ENCODE data around the gene OCA2. TPM values are rescaled to one million over a fixed set of nuclear protein-coding genes. Genes with fewer than 3 reads are reported as not detected.

OCA2 gene
- total RNA-seq, 1 donor from 2014 or later = 1.2 TPM

DNA sequence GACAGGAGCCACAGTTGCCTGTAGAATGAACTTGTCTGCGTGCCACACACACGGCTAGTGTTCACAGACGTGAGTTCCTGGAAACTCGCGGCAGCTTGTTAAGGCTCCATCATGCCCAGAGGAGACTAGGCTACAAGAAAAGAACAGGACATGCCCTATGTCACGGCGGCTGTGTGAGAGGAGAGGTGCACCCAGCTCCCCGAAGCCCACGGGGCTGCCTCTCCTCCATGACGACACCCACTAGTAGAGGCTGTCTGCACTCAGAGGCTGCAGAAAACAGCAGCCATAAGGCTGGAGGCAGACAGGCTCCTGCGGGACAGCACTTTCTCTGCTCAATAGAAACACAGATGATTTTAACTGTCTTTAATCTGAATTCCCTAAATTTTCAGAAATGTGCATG lies 19.0 kb upstream of the OCA2 start:
- DNase-seq (ENCODE audit: extremely low spot score, unreplicated experiment) = no peak
- H3K36me3 Mint-ChIP-seq (ENCODE audit: unreplicated experiment) = peaks cover 52% of the 10 kb centered on the region
- H3K4me3 Mint-ChIP-seq (ENCODE audit: unreplicated experiment) = no peak overlapping the region
- peaks cover 3% of the 10 kb centered on the region for H3K4me1 Mint-ChIP-seq (ENCODE audit: unreplicated experiment)
- TF ChIP-seq, protein P1, sequence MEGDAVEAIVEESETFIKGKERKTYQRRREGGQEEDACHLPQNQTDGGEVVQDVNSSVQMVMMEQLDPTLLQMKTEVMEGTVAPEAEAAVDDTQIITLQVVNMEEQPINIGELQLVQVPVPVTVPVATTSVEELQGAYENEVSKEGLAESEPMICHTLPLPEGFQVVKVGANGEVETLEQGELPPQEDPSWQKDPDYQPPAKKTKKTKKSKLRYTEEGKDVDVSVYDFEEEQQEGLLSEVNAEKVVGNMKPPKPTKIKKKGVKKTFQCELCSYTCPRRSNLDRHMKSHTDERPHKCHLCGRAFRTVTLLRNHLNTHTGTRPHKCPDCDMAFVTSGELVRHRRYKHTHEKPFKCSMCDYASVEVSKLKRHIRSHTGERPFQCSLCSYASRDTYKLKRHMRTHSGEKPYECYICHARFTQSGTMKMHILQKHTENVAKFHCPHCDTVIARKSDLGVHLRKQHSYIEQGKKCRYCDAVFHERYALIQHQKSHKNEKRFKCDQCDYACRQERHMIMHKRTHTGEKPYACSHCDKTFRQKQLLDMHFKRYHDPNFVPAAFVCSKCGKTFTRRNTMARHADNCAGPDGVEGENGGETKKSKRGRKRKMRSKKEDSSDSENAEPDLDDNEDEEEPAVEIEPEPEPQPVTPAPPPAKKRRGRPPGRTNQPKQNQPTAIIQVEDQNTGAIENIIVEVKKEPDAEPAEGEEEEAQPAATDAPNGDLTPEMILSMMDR (IDR thresholded peaks at IDR 0.05) = no peak
- no peaks in the 10 kb centered on the region for H3K9me3 Mint-ChIP-seq (ENCODE audit: unreplicated experiment)
- no peak overlapping the region for H3K27ac Mint-ChIP-seq (ENCODE audit: unreplicated experiment)
- no peaks in the 10 kb centered on the region for H3K27me3 Mint-ChIP-seq (ENCODE audit: unreplicated experiment)

DNA sequence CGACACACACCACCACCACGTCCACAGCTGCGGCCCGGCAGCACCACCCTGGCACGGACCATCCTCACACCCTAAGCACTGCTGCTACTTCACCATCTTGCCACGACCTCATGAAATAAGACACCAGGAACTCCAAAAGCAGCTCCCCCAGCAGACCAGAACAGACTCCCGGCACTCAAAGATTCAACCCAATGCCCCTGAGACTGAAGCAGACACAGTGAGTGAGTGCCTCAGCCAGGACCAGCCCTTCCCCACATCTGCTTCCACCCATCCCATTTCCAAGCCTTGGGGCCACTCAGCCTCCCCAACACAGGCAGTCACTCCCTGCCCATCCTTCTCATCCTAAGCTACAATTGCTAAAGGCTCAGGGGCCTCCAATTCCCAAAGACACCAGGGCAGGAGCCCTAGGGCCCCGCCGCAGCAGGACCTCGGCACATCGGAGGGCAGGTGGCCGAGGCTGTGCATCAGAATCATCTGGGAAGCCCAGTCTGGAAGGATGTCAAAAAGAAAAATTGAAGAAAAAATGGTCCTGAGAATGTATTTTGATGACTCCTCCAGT lies 18.4 kb upstream of the OCA2 start:
- no peak overlapping the region for H3K27ac Mint-ChIP-seq (ENCODE audit: unreplicated experiment)
- no peaks in the 10 kb centered on the region for H3K27me3 Mint-ChIP-seq (ENCODE audit: unreplicated experiment)
- DNase-seq (ENCODE audit: extremely low spot score, unreplicated experiment) = no peak
- TF ChIP-seq, protein P1 (IDR thresholded peaks at IDR 0.05) = no peak
- H3K9me3 Mint-ChIP-seq (ENCODE audit: unreplicated experiment) = no peaks in the 10 kb centered on the region
- H3K4me1 Mint-ChIP-seq (ENCODE audit: unreplicated experiment) = peaks cover 3% of the 10 kb centered on the region
- H3K4me3 Mint-ChIP-seq (ENCODE audit: unreplicated experiment) = no peak overlapping the region
- peaks cover 49% of the 10 kb centered on the region for H3K36me3 Mint-ChIP-seq (ENCODE audit: unreplicated experiment)

DNA sequence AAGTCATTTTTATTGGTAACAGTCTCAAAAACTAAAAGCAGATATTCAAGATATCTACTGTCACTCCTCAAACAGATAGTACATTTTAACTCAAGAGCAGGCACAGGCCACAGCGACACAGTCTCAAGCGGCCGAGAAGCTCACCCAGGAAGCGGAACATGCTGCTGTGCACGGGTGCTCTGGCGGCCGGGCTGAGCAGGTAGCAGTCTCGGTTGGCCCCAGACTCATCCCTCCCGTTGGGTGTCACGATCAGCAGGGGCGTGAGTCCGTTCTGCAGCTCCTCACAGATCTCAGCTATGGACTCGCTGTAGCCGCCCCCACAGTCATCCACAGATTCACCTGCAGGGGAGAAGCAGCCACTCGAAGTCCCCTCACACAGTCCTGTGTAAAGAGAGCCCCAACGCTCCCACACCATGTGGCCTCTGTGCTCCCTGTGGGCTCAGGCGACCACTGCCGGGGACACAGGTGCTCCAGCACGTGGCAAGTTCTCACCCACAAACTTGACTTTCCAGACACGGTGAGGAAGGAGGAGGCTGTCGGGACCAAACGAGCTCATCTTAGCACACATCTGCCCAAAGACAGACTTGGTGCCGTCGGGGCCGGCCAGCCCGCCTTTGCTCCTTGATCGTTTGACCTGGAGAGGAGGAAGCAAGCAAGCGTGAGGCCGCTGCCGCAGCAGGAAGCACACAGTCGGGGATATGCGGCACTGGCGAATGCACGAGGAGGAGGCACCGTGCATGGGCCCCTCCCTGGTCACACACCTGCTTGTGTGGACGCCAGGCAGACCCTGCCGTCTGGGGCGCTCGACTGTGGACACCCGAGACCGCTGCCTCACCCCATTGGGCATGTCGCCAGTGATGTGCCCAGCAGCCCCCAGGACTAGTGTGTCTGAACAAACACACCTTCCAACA lies 17.7 kb upstream of the OCA2 start:
- no peaks in the 10 kb centered on the region for H3K27me3 Mint-ChIP-seq (ENCODE audit: unreplicated experiment)
- no peaks in the 10 kb centered on the region for H3K9me3 Mint-ChIP-seq (ENCODE audit: unreplicated experiment)
- H3K36me3 Mint-ChIP-seq (ENCODE audit: unreplicated experiment) = peaks cover 55% of the 10 kb centered on the region
- H3K27ac Mint-ChIP-seq (ENCODE audit: unreplicated experiment) = no peak overlapping the region
- peaks cover 3% of the 10 kb centered on the region for H3K4me1 Mint-ChIP-seq (ENCODE audit: unreplicated experiment)
- H3K4me3 Mint-ChIP-seq (ENCODE audit: unreplicated experiment) = no peak overlapping the region
- no peak for DNase-seq (ENCODE audit: extremely low spot score, unreplicated experiment)
- TF ChIP-seq, protein P1 (IDR thresholded peaks at IDR 0.05) = no peak

DNA sequence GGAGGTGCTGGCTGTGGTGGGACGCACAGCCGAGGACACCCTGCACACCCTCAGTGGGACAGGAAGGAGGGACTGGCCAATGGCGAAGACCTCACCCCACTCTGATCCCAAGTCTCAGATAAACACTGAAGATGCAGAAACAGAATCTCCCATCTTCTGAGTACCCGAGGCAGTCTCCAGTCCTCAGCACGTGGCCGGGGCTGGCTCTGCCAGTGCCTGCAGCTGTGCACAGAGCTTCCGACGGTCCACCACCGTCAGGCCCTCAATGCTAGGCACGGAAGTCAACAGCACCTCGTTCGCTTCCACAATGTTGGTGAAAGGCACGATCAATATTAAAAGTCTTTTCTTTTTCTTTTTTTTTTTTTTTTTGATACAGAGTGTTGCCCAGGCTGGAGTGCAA lies 16.8 kb upstream of the OCA2 start:
- Mint-ChIP-seq H3K4me1 (ENCODE audit: unreplicated experiment) (peaks cover 3% of the 10 kb centered on the region), H3K36me3 (ENCODE audit: unreplicated experiment) (peaks cover 55% of the 10 kb centered on the region), H3K27me3 (ENCODE audit: unreplicated experiment) (no peaks in the 10 kb centered on the region), H3K4me3 (ENCODE audit: unreplicated experiment) (no peak overlapping the region), H3K9me3 (ENCODE audit: unreplicated experiment) (no peaks in the 10 kb centered on the region), H3K27ac (ENCODE audit: unreplicated experiment) (peak overlapping the region; percentile 60)
- TF ChIP-seq, protein P1 (IDR thresholded peaks at IDR 0.05) = no peak
- no peak for DNase-seq (ENCODE audit: extremely low spot score, unreplicated experiment)
